HCT116 (cell line): ENCODE measurements around the gene NTS.

Experiments used
- CEBPB ChIP-seq: IDR thresholded peaks from 2 replicates; pipeline ENCODE4 v1.6.1; 2012; ENCODE audit warnings: low read depth
- CTCF ChIP-seq, 3 experiments: fragments of 200-600 bp in 1 of 3; sonication (generic) in 1 of 3; IDR thresholded peaks in 2 of 3; conservative IDR thresholded peaks in 1 of 3; 2 replicates each; pipeline ENCODE4 v1.5.1; 2012 to 2017; ENCODE audit warnings: low read depth in 2 of 3, low read length in 2 of 3, antibody characterized with exemption in 1 of 3, borderline replicate concordance in 1 of 3, control low read depth in 1 of 3, mild to moderate bottlenecking in 1 of 3, mixed read lengths in 1 of 3, mixed run types in 1 of 3, moderate library complexity in 1 of 3; ENCODE audit not compliant: insufficient read depth in 1 of 3
- EZH2 ChIP-seq: fragments of 200-600 bp; sonication (generic); IDR thresholded peaks from 2 replicates; pipeline ENCODE4 v1.6.1; 2017; ENCODE audit warnings: antibody characterized with exemption, mixed run types
- FOSL1 ChIP-seq: IDR thresholded peaks from 2 replicates; pipeline ENCODE4 v1.6.1; 2012; ENCODE audit warnings: low read depth
- MAX ChIP-seq: IDR thresholded peaks from 2 replicates; pipeline ENCODE4 v1.6.1; 2012
- POLR2A ChIP-seq: IDR thresholded peaks from 2 replicates; pipeline ENCODE4 v1.7.0; 2011; ENCODE audit warnings: borderline replicate concordance; ENCODE audit not compliant: insufficient read depth, insufficient read length; ENCODE audit errors: extremely low read depth
- POLR2AphosphoS5 ChIP-seq: IDR thresholded peaks from 2 replicates; pipeline ENCODE4 v1.6.1; 2011; ENCODE audit warnings: mild to moderate bottlenecking, low read depth, low read length, moderate library complexity
- RAD21 ChIP-seq: IDR thresholded peaks from 2 replicates; pipeline ENCODE4 v1.6.1; 2012; ENCODE audit warnings: low read depth, mild to moderate bottlenecking
- REST ChIP-seq: IDR thresholded peaks from 2 replicates; pipeline ENCODE4 v1.6.1; 2012; ENCODE audit warnings: low read depth
- ZBTB33 ChIP-seq: IDR thresholded peaks from 2 replicates; pipeline ENCODE4 v1.6.1; 2011; ENCODE audit warnings: mild to moderate bottlenecking, low read length, moderate library complexity; ENCODE audit not compliant: insufficient replicate concordance; ENCODE audit errors: extremely low read depth

DNA sequence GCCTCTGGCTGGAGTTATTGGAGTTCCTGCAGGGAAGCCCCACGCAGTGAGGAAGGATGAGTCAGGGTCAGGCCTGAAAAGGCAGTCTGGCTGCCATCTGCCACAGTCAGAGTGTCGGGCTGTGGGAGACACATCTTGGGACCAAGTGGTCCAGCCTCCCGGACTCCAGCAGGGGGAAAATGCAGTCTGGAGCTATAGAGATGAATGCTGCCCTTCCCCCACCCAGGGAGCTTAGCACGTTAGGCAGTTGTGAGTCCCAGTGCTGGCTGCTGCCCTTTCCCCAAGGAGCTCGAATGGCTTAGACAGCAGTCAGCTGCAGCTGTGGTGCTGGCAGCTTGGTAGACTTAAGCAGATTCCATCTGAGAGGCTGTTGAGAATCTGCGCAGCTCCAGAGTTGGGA, 8.2 kb upstream of the NTS start:
- TF ChIP-seq CTCF (IDR thresholded peaks at IDR 0.05 in 2 of 3, conservative IDR thresholded peaks at IDR 0.05 in 1 of 3; ENCODE audit: borderline replicate concordance in 1 of 3, insufficient read depth in 1 of 3, low read depth in 2 of 3, low read length in 2 of 3), result no peak
- no peak for TF ChIP-seq REST
- TF ChIP-seq EZH2, result no peak
- TF ChIP-seq RAD21, result no peak
- TF ChIP-seq CEBPB, result no peak
- no peak for TF ChIP-seq ZBTB33
- TF ChIP-seq POLR2AphosphoS5, result no peak
- no peak for TF ChIP-seq FOSL1
- TF ChIP-seq POLR2A, result no peak
- TF ChIP-seq MAX, result no peak
